Fibroblast of pulmonary artery (primary cell): Measurements from ENCODE around the gene ATXN10.

ENCODE experiments used
- DNase-seq: peaks from one replicate; pipeline ENCODE4 v3.0.0-alpha.2; 2010; ENCODE audit warnings: low read depth
- H3K4me3 ChIP-seq: replicated peaks from 2 replicates; pipeline ENCODE4 v1.5.1; 2011; ENCODE audit warnings: low read depth, mild to moderate bottlenecking, control low read depth, low read length, moderate library complexity
- TF ChIP-seq, protein P1 (sequence below): IDR thresholded peaks from 2 replicates; pipeline ENCODE4 v1.5.1; 2011; ENCODE audit warnings: mild to moderate bottlenecking, control low read depth, low read length, inconsistent platforms; ENCODE audit errors: missing control alignments

The ATXN10 gene

DNA sequence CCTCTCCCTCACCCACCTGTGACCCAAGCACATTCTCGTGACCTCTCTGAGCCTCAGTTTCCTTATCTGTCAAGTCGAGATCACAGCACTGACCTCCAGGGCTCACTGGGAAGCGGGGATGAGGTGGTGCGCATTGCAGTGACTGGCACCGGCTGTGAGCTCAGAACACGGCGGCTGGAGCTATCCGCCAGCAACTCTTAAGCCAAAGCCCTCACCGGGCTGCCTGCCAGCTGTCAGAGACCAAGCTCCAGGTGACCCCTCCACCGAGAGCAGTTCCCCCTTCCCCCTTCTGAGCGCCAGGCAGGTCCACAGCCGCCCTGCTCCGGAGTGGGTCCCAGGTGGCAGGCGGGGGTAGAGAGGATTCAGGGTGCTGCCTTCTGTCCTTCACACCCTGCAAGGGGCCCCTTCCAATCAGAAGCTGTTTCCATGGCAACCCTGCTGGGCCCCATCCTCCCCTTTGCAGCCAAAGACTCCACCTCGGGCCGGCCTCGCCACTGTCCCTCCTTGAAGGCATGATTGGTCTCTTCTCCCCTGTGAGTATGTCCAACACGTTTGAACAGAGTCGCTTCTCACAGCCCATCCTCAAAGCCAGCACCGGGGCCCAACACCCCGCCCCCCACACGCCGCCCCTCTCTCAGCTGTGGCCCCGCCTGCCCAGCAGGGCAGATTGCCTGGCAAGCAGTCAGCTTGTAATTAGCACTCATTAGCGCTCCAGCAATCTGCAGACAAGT lies 206.6 kb downstream of the ATXN10 start:
- DNase-seq: no peak
- H3K4me3 ChIP-seq: no peak overlapping the region
- TF ChIP-seq, protein P1, sequence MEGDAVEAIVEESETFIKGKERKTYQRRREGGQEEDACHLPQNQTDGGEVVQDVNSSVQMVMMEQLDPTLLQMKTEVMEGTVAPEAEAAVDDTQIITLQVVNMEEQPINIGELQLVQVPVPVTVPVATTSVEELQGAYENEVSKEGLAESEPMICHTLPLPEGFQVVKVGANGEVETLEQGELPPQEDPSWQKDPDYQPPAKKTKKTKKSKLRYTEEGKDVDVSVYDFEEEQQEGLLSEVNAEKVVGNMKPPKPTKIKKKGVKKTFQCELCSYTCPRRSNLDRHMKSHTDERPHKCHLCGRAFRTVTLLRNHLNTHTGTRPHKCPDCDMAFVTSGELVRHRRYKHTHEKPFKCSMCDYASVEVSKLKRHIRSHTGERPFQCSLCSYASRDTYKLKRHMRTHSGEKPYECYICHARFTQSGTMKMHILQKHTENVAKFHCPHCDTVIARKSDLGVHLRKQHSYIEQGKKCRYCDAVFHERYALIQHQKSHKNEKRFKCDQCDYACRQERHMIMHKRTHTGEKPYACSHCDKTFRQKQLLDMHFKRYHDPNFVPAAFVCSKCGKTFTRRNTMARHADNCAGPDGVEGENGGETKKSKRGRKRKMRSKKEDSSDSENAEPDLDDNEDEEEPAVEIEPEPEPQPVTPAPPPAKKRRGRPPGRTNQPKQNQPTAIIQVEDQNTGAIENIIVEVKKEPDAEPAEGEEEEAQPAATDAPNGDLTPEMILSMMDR: no peak

DNA sequence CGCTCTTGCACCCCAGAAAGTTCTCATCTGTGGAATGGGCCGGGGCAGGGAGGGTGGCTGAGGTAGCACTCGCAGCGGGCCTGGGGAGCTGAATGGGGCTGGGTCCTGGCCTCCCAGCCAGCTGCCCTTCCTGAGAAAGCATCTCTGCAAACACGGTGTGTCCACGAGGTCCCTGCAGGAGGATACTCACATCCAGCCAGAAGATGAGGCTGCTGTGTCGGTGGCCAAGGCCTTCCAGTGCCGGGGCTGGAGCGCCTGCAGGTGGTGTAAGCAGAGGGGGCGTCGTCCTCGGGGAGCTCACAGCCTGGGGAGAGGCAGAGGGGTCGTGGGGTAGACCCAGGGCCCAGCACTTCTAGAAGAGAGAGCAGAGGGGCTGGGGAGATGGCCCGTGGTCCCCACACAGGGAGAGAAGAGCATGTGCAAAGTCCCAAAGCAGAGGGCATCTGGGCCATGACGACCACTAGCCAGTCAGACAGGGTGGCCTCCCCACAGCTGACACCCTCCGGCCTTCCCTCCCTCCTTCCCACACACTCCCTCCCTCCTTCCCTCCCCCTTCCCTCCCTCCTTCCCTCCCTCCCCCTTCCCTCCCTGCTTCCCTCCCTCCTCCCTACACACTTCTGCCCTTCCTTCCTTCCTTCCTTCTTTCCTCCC lies 207.4 kb downstream of the ATXN10 start:
- TF ChIP-seq, protein P1: no peak
- no peak overlapping the region for H3K4me3 ChIP-seq
- DNase-seq: no peak

DNA sequence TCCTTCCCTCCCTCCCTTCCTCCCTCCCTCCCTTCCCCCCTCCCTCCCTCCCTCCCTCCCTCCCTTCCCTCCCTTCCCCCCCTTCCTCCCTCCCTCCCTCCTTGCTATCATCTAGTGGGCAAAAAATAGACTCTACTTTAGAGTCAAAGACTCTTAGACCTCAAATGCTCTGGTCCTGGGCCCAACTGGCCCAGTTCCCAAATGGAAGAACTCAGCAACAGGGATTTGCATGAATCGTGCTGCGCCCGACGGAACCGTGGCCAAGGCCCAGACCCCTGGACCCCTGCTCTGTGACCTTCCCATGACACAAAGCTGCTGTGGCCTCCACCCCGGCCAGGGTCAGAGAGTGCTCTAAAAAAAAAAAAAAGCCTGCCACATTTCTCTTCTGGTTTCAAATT lies 207.9 kb downstream of the ATXN10 start:
- DNase-seq: no peak
- H3K4me3 ChIP-seq: no peak overlapping the region
- TF ChIP-seq, protein P1: no peak

DNA sequence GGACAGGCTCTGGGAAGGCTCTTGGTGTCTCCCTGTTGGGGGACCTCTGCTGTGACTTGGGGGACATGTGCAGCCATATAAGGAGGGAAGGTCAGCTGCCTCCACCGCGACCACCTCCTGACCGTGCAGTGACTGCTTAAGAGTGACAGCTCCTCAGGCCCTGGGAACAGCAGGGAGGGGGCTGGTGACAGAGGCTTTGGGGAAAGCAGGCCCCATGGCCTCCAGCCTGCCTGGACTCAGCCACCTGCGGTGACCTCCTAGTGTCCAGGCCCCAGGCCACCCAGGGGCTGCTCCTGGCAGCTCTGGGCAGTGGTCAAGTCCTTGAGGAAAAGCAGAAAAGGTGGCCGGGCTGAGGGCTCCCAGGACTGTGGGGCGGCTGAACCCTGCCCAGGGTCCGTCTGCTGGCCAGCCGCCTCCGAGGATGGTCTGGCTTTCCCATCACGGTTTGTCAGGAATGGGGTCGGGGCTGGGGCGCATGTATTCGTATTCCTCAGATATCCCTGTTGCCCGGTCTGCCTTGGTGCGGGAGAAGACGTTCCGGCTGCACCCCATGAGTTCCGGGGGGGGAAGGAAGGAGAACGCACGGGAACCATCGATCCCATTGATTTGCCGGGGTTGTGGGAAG lies 208.6 kb downstream of the ATXN10 start:
- DNase-seq: no peak
- TF ChIP-seq, protein P1: no peak
- H3K4me3 ChIP-seq: no peak overlapping the region

DNA sequence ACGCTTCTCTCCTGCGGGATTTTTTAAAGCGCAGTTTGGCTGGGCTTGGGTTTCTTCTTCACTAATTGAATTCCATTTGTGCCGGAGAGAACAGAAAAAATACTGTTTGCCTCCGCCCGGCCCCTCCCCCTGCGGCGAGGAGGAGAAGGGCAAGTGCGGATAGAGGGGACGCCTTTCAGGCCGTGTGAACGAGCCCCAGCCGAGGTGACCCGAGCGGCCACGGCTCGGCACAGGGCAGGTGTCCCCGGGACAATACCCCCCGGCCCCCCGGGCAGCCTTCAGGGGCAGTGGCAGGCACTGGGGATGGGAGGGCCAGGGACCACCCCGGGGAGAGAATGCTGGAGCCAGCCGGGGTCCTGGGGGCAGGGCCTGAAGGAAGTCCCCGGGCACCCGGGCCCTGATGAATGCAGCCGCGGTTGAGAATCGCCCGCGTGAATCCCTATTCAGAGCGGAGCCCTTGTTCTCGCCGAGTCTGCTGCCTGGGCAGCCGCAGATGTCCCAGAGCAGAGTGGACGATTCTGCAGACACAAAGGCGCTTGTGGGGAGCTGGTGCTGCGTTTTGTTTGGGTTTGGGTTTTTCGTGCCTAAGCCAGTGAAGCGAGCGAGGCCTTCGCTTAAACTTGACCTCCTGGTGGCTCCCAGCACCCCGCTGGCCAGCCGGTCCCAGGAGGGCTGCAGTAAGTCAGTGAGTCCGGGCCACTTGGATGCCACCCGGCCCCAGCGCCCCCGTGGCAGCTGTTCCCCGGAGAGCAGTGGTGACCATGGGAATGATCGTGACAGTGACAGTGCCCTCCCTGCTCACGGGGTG lies 209.3 kb downstream of the ATXN10 start:
- H3K4me3 ChIP-seq: no peak overlapping the region
- no peak for DNase-seq
- TF ChIP-seq, protein P1: no peak

DNA sequence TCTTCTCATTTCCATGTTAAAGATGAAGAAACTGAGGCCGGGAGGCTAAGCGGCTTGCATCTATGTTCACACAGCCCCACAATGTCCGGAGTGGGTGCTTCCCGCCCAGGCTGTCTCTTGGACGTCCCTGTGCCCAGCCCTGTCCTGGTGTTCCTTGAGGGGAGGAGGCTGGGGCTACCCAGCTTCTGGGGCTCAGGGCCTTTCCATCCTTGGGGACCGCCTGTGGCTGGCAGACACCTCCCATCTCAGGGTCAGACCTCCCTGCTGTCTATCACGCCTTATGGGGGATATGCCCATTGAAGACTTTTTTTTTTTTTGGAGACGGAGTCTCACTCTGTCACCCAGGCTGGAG lies 209.9 kb downstream of the ATXN10 start:
- DNase-seq: no peak
- H3K4me3 ChIP-seq: no peak overlapping the region
- TF ChIP-seq, protein P1: no peak
